ENCODE data around the gene PPP1R8.
A peak's percentile ranks its signal among the peaks of the same experiment; 100 is the strongest.

The PPP1R8 gene

GRCh38 chr1:27872802-27873551 lies 42.4 kb downstream of the PPP1R8 start:
- DNase-seq = no peak

- DNase-seq = peak; percentile 47
Measured at GRCh38 chr1:27873671-27874384, 43.2 kb downstream of the PPP1R8 start.

- no peak for DNase-seq
Measured at GRCh38 chr1:27876341-27877114, 45.9 kb downstream of the PPP1R8 start.

GRCh38 chr1:27877115-27877416 lies 46.5 kb downstream of the PPP1R8 start:
- DNase-seq = no peak

- DNase-seq = no peak
Measured at GRCh38 chr1:27878039-27878438, 47.5 kb downstream of the PPP1R8 start.

- no peak for DNase-seq
Measured at GRCh38 chr1:27878787-27879335, 48.3 kb downstream of the PPP1R8 start.

GRCh38 chr1:27879374-27880082 lies 48.9 kb downstream of the PPP1R8 start:
- DNase-seq = no peak

GRCh38 chr1:27882543-27882903 lies 51.9 kb downstream of the PPP1R8 start:
- DNase-seq = no peak

GRCh38 chr1:27883536-27883935 lies 53.0 kb downstream of the PPP1R8 start:
- DNase-seq = no peak

- no peak for DNase-seq
Measured at GRCh38 chr1:27884006-27884954, 53.7 kb downstream of the PPP1R8 start.

GRCh38 chr1:27885114-27885528 lies 54.5 kb downstream of the PPP1R8 start:
- DNase-seq = peak; percentile 72

GRCh38 chr1:27885621-27886352 lies 55.2 kb downstream of the PPP1R8 start:
- peak; percentile 32 for DNase-seq

GRCh38 chr1:27886353-27886679 lies 55.7 kb downstream of the PPP1R8 start:
- no peak for DNase-seq

GRCh38 chr1:27886744-27887143 lies 56.2 kb downstream of the PPP1R8 start:
- DNase-seq = no peak

GRCh38 chr1:27887215-27888021 lies 56.8 kb downstream of the PPP1R8 start:
- peak; percentile 73 for DNase-seq

- no peak for DNase-seq
Measured at GRCh38 chr1:27889506-27889905, 58.9 kb downstream of the PPP1R8 start.

GRCh38 chr1:27891196-27891889 lies 60.8 kb downstream of the PPP1R8 start:
- DNase-seq = no peak

- DNase-seq = no peak
Measured at GRCh38 chr1:27894521-27894920, 63.9 kb downstream of the PPP1R8 start.
